Measurements from ENCODE around the gene BUB3.
"Not testable (repeated sequence)": the region's sequence is repeated elsewhere in the genome, so short reads cannot be mapped to it uniquely, and the experiment has no call there.

Gene BUB3

GRCh38 chr10:123154711-123155505, 706 bp downstream of the BUB3 start:
- DNase-seq = peak; percentile 33

- no peak for DNase-seq
These were observed 1.9 kb downstream of the BUB3 start for GRCh38 chr10:123156078-123156477.

DNA sequence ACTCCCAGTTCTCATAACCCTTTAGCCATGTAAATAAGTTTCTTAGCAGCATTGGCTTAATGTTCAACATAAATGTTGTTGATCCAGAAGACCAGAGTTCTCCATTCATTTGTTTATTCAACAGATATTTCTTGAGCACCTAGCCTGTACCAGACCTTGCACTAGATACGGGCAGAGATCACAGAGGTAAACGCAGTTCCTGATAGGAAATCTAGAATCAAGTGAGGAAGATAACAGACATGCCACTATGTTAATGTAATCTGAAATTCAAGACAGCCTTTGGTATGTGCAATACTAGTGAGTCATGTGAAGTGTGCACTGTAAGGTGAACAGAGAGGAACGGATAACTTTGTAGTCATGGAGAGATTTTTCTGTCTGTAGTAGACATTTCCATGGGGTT, 3.0 kb downstream of the BUB3 start:
- DNase-seq = no peak

- no peak for DNase-seq
These were observed 4.5 kb downstream of the BUB3 start for GRCh38 chr10:123158682-123159081.

DNA sequence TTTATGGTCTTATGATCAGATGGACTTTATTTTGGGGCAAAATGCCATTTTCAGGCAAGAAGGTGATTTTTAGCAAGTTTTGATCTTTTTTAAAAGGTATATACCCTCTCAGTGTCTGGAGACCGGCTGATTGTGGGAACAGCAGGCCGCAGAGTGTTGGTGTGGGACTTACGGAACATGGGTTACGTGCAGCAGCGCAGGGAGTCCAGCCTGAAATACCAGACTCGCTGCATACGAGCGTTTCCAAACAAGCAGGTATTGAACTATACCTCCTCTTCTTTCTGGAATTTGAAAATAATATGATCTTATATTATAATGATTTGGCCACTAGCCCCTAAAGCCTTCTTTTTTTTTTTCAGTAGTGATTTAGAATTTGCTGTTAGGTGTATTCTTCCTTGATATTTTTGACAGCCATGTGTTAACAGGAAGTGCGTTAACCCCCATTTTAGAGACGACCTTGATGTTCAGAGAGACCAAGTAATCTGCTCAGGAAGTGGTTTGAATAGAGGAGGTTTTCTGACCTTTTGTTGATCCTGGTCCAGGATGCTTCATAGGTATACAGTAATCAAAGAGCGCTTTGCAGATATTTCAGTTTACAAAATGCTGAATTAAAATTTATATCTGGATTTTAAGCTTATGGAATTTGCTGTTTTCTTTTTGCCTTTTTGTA, 6.2 kb downstream of the BUB3 start:
- DNase-seq = no peak

GRCh38 chr10:123164319-123164718, 10.1 kb downstream of the BUB3 start:
- DNase-seq = no peak

GRCh38 chr10:123165445-123166072, 11.4 kb downstream of the BUB3 start:
- DNase-seq = no peak

DNA sequence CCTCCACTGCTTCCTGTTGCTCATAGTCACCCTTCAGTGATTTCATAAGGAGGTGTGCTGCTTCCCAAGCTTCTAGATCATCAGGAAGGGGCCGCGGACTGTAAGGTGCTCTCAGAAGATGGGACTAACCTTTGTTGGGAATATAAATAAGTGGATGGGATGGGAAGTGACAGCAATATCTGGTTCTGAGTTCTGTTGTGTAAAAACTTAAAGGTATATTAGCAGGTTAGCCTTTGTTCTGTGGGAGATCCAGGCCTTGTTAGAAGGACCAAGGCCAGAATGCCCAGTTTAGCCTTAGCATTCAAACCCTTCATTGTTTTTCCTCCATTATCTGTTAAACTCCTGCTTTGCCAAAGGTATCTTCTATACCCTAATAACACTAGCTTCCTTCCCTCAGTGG, 12.4 kb downstream of the BUB3 start:
- DNase-seq = no peak

GRCh38 chr10:123170961-123171360, 16.8 kb downstream of the BUB3 start:
- DNase-seq = no peak

GRCh38 chr10:123171616-123172015, 17.4 kb downstream of the BUB3 start:
- not testable (repeated sequence) for DNase-seq

DNA sequence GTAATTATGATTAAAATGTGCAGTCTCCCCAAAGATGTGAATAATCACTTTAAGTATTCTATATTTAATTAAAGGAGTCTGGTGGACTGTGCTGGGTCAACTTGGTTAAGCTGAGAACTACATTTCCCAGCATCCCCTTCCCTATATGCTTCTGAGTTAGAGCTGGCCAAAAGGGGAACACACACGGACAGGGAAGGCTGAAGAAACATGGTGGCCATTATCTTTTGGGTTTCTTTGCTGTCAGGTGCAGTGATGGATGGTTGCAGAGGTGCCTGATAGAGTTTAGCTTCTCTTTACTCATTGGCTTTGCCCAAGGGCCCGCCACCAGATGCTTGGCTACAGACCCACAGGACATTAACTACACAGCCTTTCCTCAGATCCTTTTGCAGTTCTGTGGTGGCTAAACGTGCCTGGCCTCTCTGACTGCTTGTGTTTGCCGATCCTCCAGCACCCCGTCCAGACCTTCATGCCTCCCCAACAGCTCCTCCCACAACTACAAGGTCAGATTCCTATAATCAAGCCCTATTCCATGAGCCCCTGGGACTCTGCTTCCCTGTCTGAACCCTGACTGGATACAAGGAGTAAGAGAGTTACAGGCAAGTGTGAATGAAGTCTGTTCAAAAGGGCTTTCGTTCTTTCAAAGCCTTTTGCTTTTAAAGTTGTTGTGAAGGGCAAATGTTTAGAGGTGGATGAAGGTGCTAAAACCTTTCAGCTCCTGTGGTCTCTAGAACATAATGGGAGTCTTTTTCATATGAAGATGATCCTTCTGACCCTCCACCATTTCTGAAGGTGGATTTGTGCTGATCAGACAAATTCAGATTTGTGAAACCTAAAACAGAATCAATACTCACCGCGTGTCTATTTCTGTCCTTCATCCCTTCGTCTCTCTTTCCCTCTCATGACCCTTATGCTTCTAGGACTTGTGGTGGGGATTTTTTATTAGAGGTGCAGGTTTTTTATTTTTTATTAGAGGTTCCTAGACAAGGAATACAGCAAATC, 21.5 kb downstream of the BUB3 start:
- DNase-seq = no peak

GRCh38 chr10:123178390-123178789, 24.2 kb downstream of the BUB3 start:
- not testable (repeated sequence) for DNase-seq

DNA sequence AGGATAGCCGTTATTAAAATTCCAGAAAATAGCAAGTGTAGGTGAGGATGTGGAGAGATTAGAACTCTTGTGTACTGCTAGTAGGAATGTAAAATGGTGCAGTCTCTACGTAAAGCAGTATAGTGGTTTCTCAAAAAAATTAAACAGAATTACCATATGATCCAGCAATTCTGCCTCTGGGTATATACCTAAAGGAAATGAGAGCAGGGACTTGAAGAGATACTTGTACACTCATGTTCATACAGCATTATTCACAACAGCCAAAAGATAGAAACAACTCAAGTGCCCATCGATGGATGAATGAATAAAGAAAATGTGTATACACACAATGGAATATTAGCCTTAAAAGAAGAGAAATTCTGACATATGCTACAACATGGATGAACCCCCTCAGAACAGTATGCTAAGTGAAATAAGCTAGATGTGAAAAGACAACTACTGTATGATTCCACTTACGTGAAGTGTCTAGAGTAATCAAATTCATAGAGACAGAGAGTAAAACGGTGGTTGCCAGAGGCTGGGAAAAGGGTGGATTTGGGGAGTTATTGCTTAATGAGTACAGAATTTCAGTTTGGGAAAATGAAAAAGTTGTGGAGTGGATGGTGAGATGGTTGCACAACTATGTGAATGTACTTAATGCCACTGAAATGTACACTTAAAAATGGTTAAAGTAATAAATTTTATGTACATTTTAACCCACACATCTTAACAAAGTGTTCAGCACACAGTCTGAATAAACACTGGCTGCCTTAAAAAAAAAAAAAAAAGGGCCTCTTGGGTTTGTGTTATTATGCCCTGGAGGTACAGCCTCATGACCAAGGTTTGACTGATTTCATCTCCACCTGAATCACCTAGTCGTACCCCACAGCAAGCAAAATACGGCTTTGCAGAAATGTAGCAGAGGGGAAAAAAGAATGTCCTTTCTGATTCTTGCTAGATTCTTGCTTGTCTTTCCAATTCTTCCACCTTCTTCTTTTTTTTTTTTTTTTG, 26.2 kb downstream of the BUB3 start:
- no peak for DNase-seq

DNA sequence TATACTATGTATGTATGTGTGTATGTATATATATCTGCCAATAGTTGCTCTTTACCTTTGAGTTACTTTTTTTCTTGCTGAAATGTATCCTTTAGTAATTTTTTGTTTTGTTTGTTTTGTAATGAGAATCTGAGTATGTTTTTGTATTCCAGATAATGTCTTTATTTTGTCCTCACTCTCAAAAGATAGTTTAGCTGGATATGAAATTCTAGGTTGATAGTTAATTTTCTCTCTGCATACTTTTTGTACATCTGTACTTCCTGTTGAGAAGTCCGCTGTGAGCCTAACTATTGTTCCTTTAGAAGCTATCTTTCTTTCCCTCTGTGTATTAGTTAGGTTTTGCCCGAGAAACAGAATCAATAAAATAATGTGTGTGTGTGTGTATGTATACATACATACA, 29.5 kb downstream of the BUB3 start:
- no peak for DNase-seq

GRCh38 chr10:123187781-123188180, 33.6 kb downstream of the BUB3 start:
- no peak for DNase-seq

- no peak for DNase-seq
These were observed 37.7 kb downstream of the BUB3 start for GRCh38 chr10:123191886-123192285.

- DNase-seq = no peak
These were observed 39.9 kb downstream of the BUB3 start for GRCh38 chr10:123194056-123194455.

DNA sequence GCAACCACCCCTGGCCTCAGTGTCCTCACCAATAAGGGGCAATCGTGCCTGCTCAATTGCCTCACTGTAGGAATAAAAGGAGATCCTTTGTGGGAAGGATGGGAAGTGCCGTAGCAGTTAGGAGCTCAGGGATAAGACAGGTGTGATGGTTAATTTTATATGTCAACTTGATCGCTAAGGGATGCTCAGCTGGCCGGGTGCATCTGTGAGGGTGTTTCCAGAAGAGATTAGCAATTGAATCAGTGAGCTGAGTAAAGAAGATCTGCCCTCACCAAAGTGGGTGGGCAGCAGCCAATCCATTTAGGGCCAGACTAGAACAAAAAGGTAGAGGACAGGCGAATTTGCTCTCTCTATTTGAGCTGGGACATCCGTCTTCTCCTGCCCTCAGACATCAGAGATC, 46.3 kb downstream of the BUB3 start:
- DNase-seq = no peak

- no peak for DNase-seq
These were observed 48.3 kb downstream of the BUB3 start for GRCh38 chr10:123202506-123202905.

DNA sequence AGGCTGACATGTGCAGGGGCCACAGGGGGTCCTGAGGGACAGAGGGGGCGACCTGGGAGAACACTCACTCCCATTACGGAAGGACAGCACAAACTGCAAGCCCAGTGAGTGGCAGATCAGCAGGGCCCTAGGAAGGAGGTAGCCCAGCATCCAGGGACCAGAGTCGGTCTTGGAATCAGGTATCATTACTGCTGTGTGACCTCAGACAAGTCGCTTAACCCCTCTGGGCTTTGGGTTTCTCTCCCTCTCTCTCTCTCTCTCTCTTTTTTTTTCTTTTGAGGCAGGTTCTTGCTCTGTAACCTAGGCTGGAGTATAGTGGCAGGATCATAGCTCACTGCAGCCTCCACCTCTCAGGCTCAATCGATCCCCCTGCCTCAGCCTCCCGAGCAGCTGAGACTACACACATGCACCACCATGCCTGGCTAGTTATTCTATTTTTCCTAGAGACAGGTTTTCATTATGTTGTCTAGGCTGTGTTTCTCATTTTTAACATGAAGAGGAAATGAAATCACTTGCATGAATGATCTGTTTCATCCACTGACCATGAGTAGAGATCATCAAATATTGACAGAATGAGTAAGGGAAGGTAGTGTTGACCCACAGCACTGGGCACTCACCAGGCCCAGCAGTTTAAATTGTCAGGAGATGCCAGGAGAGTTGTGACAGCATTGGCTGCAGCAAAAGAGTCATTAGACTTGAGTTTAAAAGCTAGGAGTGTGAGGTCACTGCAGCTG, 49.4 kb downstream of the BUB3 start:
- no peak for DNase-seq

GRCh38 chr10:123204127-123204461, 49.9 kb downstream of the BUB3 start:
- no peak for DNase-seq

Measured in inflammatory macrophage treated with lipopolysaccharide for 4 hours (primary cell).